K562 (cell line): ENCODE measurements around the gene RING1. TPM values are rescaled to one million over a fixed set of nuclear protein-coding genes. Genes with fewer than 3 reads are reported as not detected.

Experiments used
- ARHGAP35 ChIP-seq: fragments of 450-650 bp; IDR thresholded peaks from 2 replicates; pipeline ENCODE4 v1.6.1; 2018; ENCODE audit not compliant: partially characterized antibody
- CBFA2T3 ChIP-seq: fragments of 450-650 bp; IDR thresholded peaks from 2 replicates; pipeline ENCODE4 v1.6.1; 2017
- CBX8 ChIP-seq: fragments of 200-600 bp; sonication (generic); IDR thresholded peaks from 2 replicates; pipeline ENCODE4 v1.6.1; 2012; ENCODE audit warnings: borderline replicate concordance, mixed run types, low read depth, mild to moderate bottlenecking, moderate library complexity, mixed read lengths, low read length, control low read depth, inconsistent platforms; ENCODE audit not compliant: poor library complexity, severe bottlenecking; ENCODE audit errors: extremely low read depth
- CHD1 ChIP-seq: fragments of 200-600 bp; sonication (generic); IDR thresholded peaks from one replicate; pipeline ENCODE4 v1.6.1; 2012; ENCODE audit warnings: mild to moderate bottlenecking, moderate library complexity, low read length, inconsistent platforms
- FOXA1 ChIP-seq: fragments of 450-650 bp; IDR thresholded peaks from 2 replicates; pipeline ENCODE4 v1.6.1; 2016; ENCODE audit warnings: mild to moderate bottlenecking, borderline replicate concordance
- HNRNPLL ChIP-seq: fragments of 200-400 bp; formaldehyde crosslinking; IDR thresholded peaks from 2 replicates; pipeline ENCODE4 v1.6.1; 2017; ENCODE audit warnings: low read length, low read depth, mild to moderate bottlenecking; ENCODE audit not compliant: poor library complexity, severe bottlenecking
- KHSRP ChIP-seq: fragments of 450-650 bp; IDR thresholded peaks from 2 replicates; pipeline ENCODE4 v1.6.1; 2017
- L3MBTL2 ChIP-seq: fragments of 450-650 bp; IDR thresholded peaks from 2 replicates; pipeline ENCODE4 v1.6.1; 2016; ENCODE audit warnings: mild to moderate bottlenecking, moderate library complexity
- MAFK ChIP-seq: IDR thresholded peaks from 2 replicates; pipeline ENCODE4 v1.6.1; 2011; ENCODE audit warnings: low read length, improper control_type of control experiment
- NELFE ChIP-seq: IDR thresholded peaks from 2 replicates; pipeline ENCODE4 v1.6.1; 2011; ENCODE audit warnings: mild to moderate bottlenecking; ENCODE audit not compliant: insufficient read depth, insufficient read length
- PRMT5 ChIP-seq: sonication (generic); formaldehyde crosslinking; IDR thresholded peaks from 2 replicates; pipeline ENCODE4 v1.5.0; 2020; ENCODE audit warnings: missing genetic modification reagents
- PTBP1 ChIP-seq: fragments of 200-400 bp; formaldehyde crosslinking; IDR thresholded peaks from 2 replicates; pipeline ENCODE4 v1.6.1; 2017; ENCODE audit warnings: low read depth, low read length
- SAFB2 ChIP-seq: fragments of 200-400 bp; formaldehyde crosslinking; IDR thresholded peaks from 2 replicates; pipeline ENCODE4 v1.6.1; 2018; ENCODE audit warnings: borderline replicate concordance, low read length, low read depth, moderate library complexity; ENCODE audit not compliant: severe bottlenecking
- SMARCA4 ChIP-seq: fragments of 450-650 bp; IDR thresholded peaks from 2 replicates; pipeline ENCODE4 v1.6.1; 2016
- SREBF1 ChIP-seq: fragments of 150-350 bp; IDR thresholded peaks from 2 replicates; pipeline ENCODE4 v1.6.1; 2014; ENCODE audit warnings: antibody characterized with exemption, low read depth, low read length, borderline replicate concordance
- STAG1 ChIP-seq: sonication (generic); formaldehyde crosslinking; IDR thresholded peaks from 2 replicates; pipeline ENCODE4 v1.5.0; 2020; ENCODE audit warnings: missing genetic modification reagents, borderline replicate concordance
- STAT5A ChIP-seq: IDR thresholded peaks from 2 replicates; pipeline ENCODE4 v1.6.1; 2012; ENCODE audit warnings: low read length, inconsistent platforms, borderline replicate concordance
- STAT5B ChIP-seq: fragments of 250-450 bp; sonication (Bioruptor Pico); IDR thresholded peaks from 2 replicates; pipeline ENCODE4 v1.8.0; 2021; ENCODE audit warnings: mild to moderate bottlenecking, inconsistent platforms
- TAL1 ChIP-seq: fragments of 450-650 bp; IDR thresholded peaks from 2 replicates; pipeline ENCODE4 v1.6.1; 2016; ENCODE audit warnings: mild to moderate bottlenecking
- TOE1 ChIP-seq, 2 experiments: fragments of 450-650 bp in 1 of 2; sonication (generic) in 1 of 2; formaldehyde crosslinking in 1 of 2; IDR thresholded peaks; 2 replicates each; pipeline versions ENCODE4 v1.7.1 to v1.8.0; 2016 to 2022; ENCODE audit warnings: borderline replicate concordance in 2 of 2, mild to moderate bottlenecking in 2 of 2, antibody characterized with exemption in 1 of 2, inconsistent platforms in 1 of 2, low read depth in 1 of 2, missing genetic modification reagents in 1 of 2, moderate library complexity in 1 of 2
- TSC22D4 ChIP-seq: fragments of 450-650 bp; IDR thresholded peaks from 2 replicates; pipeline ENCODE4 v1.6.1; 2016; ENCODE audit warnings: missing genetic modification characterization, missing biosample characterization, control low read depth
- ZFP1 ChIP-seq: fragments of 450-650 bp; formaldehyde crosslinking; IDR thresholded peaks from 2 replicates; pipeline ENCODE4 v1.4.0; 2020; ENCODE audit warnings: mild to moderate bottlenecking, mixed read lengths
- ZNF3 ChIP-seq: fragments of 250-450 bp; sonication (Bioruptor Pico); IDR thresholded peaks from 2 replicates; pipeline ENCODE4 v1.5.0; 2021; ENCODE audit warnings: mild to moderate bottlenecking, moderate library complexity
- ZNF507 ChIP-seq: conservative IDR thresholded peaks from 2 replicates; pipeline ENCODE4 v1.6.1; 2017; ENCODE audit warnings: missing genetic modification characterization, missing compliant biosample characterization
- ZNF584 ChIP-seq: fragments of 200-800 bp; sonication (Bioruptor generic); IDR thresholded peaks from 2 replicates; pipeline ENCODE4 v1.6.1; 2016; ENCODE audit warnings: low read depth, mild to moderate bottlenecking, missing genetic modification characterization, missing compliant biosample characterization
- ZNF75A ChIP-seq: fragments of 450-650 bp; formaldehyde crosslinking; IDR thresholded peaks from 2 replicates; pipeline ENCODE4 v1.4.0; 2020; ENCODE audit warnings: mild to moderate bottlenecking
- ZSCAN29 ChIP-seq: fragments of 450-650 bp; IDR thresholded peaks from 2 replicates; pipeline ENCODE4 v1.6.1; 2017
- polyA plus RNA-seq, 8 experiments: library from polyadenylated mRNA; depleted of rRNA in 4 of 8; stranded (reverse) in 5 of 8; unstranded in 3 of 8; fragments of >200 nt; fragmentation: Nextera tagmentation in 2 of 8; fragmentation: Illumina TruSeq in 1 of 8; extraction: Ambion mirVana in 2 of 8; extraction: Trizol in 1 of 8; gene quantifications; 2 replicates each; pipeline versions ENCODE4 v1.2.1 to v1.2.3, GENCODE V29; 2011 to 2014; ENCODE audit warnings: inconsistent platforms in 1 of 8, missing spikeins in 1 of 8
- total RNA-seq, 7 experiments: library from RNA; depleted of rRNA in 6 of 7; stranded (reverse); fragments of >200 nt in 6 of 7; fragmentation: Illumina TruSeq in 2 of 7; extraction: Trizol in 2 of 7; gene quantifications; 2 replicates each; pipeline versions ENCODE4 v1.2.1 to v1.2.3, GENCODE V29; 2011 to 2021; ENCODE audit warnings: low replicate concordance in 1 of 7
- TF ChIP-seq, protein P1 (sequence below), 2 experiments: IDR thresholded peaks; 2 replicates each; pipeline ENCODE4 v1.6.1; 2012; ENCODE audit warnings: improper control_type of control experiment in 2 of 2, low read depth in 2 of 2, low read length in 2 of 2, borderline replicate concordance in 1 of 2
- TF ChIP-seq, protein P2 (sequence below): fragments of 450-650 bp; conservative IDR thresholded peaks from 2 replicates; pipeline ENCODE4 v1.6.1; 2016; ENCODE audit warnings: missing genetic modification characterization, low read depth, mild to moderate bottlenecking, missing compliant biosample characterization, moderate library complexity

RING1 gene
- total and polyA plus RNA-seq, 9 of the 15 experiments (the other 6 are each of a cell fraction or from before 2014, with no cell fraction given) = 4.2 to 59.1 (median 36.9) TPM

DNA sequence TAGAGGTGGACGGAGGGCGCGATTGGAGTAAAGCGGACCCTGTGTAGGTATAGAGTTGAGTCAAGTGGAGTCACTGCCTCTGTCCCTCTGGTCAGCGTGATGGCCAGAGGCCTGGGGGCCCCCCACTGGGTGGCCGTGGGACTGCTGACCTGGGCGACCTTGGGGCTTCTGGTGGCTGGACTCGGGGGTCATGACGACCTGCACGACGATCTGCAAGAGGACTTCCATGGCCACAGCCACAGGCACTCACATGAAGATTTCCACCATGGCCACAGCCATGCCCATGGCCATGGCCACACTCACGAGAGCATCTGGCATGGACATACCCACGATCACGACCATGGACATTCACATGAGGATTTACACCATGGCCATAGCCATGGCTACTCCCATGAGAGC is 7.2 kb upstream of the RING1 start (continued):
- TF ChIP-seq ARHGAP35 (no peak), CBX8 (no peak), KHSRP (no peak), ZNF584 (CRISPR knock-in tag) (no peak), STAT5B (no peak), NELFE (no peak), ZNF75A (no peak), SREBF1 (no peak), STAT5A (no peak), FOXA1 (no peak), STAG1 (no peak), L3MBTL2 (no peak; the same call in 1 of the 2 replicates), ZSCAN29 (no peak), CHD1 (peak; percentile 34), TSC22D4 (no peak), HNRNPLL (no peak), ZNF507 (tag) (no peak), PTBP1 (no peak), SAFB2 (no peak), MAFK (peak; percentile 2; the same call in 1 of the 2 replicates), TAL1 (no peak), PRMT5 (no peak), SMARCA4 (peak; percentile 73), ZNF3 (CRISPR knock-in tag) (no peak), ZFP1 (CRISPR knock-in tag) (no peak), TOE1 (IDR thresholded peaks at IDR 0.05; ENCODE audit: borderline replicate concordance) (0 out of 2 replicates have a peak, but pooled peaks have one; percentile 8), TOE1 (CRISPR knock-in tag; IDR thresholded peaks at IDR 0.05; ENCODE audit: borderline replicate concordance, low read depth) (0 out of 2 replicates have a peak, but pooled peaks have one; percentile 23), CBFA2T3 (no peak)
- TF ChIP-seq, protein P1, sequence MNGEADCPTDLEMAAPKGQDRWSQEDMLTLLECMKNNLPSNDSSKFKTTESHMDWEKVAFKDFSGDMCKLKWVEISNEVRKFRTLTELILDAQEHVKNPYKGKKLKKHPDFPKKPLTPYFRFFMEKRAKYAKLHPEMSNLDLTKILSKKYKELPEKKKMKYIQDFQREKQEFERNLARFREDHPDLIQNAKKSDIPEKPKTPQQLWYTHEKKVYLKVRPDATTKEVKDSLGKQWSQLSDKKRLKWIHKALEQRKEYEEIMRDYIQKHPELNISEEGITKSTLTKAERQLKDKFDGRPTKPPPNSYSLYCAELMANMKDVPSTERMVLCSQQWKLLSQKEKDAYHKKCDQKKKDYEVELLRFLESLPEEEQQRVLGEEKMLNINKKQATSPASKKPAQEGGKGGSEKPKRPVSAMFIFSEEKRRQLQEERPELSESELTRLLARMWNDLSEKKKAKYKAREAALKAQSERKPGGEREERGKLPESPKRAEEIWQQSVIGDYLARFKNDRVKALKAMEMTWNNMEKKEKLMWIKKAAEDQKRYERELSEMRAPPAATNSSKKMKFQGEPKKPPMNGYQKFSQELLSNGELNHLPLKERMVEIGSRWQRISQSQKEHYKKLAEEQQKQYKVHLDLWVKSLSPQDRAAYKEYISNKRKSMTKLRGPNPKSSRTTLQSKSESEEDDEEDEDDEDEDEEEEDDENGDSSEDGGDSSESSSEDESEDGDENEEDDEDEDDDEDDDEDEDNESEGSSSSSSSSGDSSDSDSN (IDR thresholded peaks at IDR 0.05; ENCODE audit: borderline replicate concordance in 1 of 2, low read depth in 2 of 2, low read length in 2 of 2) = no peak
- TF ChIP-seq, protein P2, sequence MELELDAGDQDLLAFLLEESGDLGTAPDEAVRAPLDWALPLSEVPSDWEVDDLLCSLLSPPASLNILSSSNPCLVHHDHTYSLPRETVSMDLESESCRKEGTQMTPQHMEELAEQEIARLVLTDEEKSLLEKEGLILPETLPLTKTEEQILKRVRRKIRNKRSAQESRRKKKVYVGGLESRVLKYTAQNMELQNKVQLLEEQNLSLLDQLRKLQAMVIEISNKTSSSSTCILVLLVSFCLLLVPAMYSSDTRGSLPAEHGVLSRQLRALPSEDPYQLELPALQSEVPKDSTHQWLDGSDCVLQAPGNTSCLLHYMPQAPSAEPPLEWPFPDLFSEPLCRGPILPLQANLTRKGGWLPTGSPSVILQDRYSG (tag) = 0 out of 2 replicates have a peak, but pooled peaks have one; percentile 18
